ES-I3 (cell line): ENCODE data around the gene TLE6.
"Not testable (repeated sequence)": the region's sequence is repeated elsewhere in the genome, so short reads cannot be mapped to it uniquely, and the experiment has no call there.

ENCODE experiments used
- H3K36me3 ChIP-seq: 2 replicates; pipeline ENCODE4 v1.6.1; 2013; ENCODE audit warnings: mild to moderate bottlenecking, low read length, control low read depth, moderate library complexity; ENCODE audit not compliant: insufficient read depth
- H3K4me1 ChIP-seq: 2 replicates; pipeline ENCODE4 v1.6.1; 2013; ENCODE audit warnings: mild to moderate bottlenecking, control low read depth, low read length; ENCODE audit not compliant: insufficient read depth
- H3K9ac ChIP-seq: 2 replicates; pipeline ENCODE4 v1.6.1; 2013; ENCODE audit warnings: low read depth, mild to moderate bottlenecking, low read length, moderate library complexity
- H3K9me3 ChIP-seq: 2 replicates; pipeline ENCODE4 v1.6.1; 2013; ENCODE audit warnings: mild to moderate bottlenecking, low read length, moderate library complexity; ENCODE audit not compliant: control insufficient read depth, insufficient read depth

TLE6 gene

GRCh38 chr19:2977001-2977745 lies at the start of gene TLE6:
TLE6 (plus strand) TSS chr19:2977564; CDS start chr19:2978234, 670 bp downstream.
- Histone ChIP-seq H3K9ac (peak within 1 kb of the TSS; percentile 57), H3K9me3 (no peaks in the 10 kb centered on the region), H3K4me1 (peaks cover 6% of the 10 kb centered on the region; the same call in 1 of the 2 replicates), H3K36me3 (no peaks in the 10 kb centered on the region)

DNA sequence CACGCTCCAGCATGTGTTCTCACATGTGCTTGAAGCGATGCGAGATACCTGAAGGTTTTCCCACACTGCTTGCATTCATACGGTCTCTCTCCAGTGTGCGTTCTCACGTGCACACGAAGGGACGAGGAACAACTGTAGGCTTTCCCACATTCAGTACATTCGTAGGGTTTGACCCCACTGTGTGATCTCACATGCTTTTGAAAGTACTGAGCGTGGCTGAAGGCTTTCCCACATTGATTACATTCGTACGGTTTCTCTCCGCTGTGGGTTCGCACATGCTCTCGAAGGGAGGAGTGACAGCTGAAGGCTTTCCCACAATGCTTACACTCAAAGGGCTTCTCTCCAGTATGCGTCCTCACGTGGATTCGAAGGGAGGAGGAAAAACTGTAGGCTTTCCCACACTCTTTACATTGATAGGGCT lies 43.9 kb upstream of the TLE6 start:
- Histone ChIP-seq H3K36me3 (peaks cover 24% of the 10 kb centered on the region), H3K4me1 (no peaks in the 10 kb centered on the region), H3K9me3 (peaks cover 23% of the 10 kb centered on the region), H3K9ac (no peak overlapping the region)

- Histone ChIP-seq H3K36me3 (peaks cover 24% of the 10 kb centered on the region), H3K9me3 (peaks cover 23% of the 10 kb centered on the region)
- not testable (repeated sequence) for H3K9ac ChIP-seq, H3K4me1 ChIP-seq
Measured at GRCh38 chr19:2935863-2936262, 41.5 kb upstream of the TLE6 start.

GRCh38 chr19:2942928-2943640 lies 34.3 kb upstream of the TLE6 start:
- H3K9me3 ChIP-seq: peaks cover 2% of the 10 kb centered on the region; the same call in 1 of the 2 replicates
- peaks cover 2% of the 10 kb centered on the region; the same call in 1 of the 2 replicates for H3K36me3 ChIP-seq
- no peak overlapping the region for H3K9ac ChIP-seq
- H3K4me1 ChIP-seq: 0 out of 2 replicates have a peak, but pooled peaks cover 4% of the 10 kb centered on the region

GRCh38 chr19:2944403-2944774 lies 33.0 kb upstream of the TLE6 start:
- Histone ChIP-seq H3K4me1 (0 out of 2 replicates have a peak, but pooled peaks cover 7% of the 10 kb centered on the region), H3K36me3 (no peaks in the 10 kb centered on the region), H3K9ac (peak overlapping the region; percentile 74), H3K9me3 (no peaks in the 10 kb centered on the region)

- 0 out of 2 replicates have a peak, but pooled peaks cover 9% of the 10 kb centered on the region for H3K4me1 ChIP-seq
- H3K36me3 ChIP-seq: no peaks in the 10 kb centered on the region
- H3K9ac ChIP-seq: peak within 1 kb of the TSS; percentile 74
- no peaks in the 10 kb centered on the region for H3K9me3 ChIP-seq
Measured at GRCh38 chr19:2944775-2945574, 32.4 kb upstream of the TLE6 start, which contains the start of gene ZNF77. ZNF77 (minus strand) TSS chr19:2944971; CDS start chr19:2944840, 131 bp downstream.

DNA sequence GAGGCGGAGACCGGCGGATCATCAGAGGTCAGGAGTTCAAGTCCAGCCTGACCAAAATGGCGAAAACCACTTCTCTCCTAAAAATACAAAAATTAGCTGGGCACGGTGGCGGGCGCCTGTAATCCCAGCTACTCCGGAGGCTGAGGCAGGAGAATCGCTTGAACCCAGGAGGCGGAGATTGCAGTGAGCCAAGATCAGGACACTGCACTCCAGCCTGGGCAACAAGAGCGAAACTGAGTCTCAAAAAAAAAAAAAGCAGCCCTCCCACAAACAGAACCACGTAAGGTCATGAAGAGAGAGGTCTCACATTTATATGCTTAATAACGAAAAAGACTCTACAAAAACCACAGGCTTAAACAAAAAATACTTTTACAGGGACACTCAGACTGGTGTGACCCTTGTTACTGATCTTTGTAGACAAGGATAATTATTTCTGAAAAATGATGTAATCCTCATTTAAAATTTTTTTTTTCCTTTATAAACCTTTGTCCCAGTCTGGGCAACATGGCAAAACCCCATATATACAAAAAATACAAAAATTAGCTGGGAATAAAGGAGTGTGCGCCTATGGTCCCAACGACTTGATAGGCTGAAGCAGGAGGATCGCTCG lies 31.7 kb upstream of the TLE6 start:
- Histone ChIP-seq H3K36me3 (no peaks in the 10 kb centered on the region), H3K9ac (peak overlapping the region; percentile 74), H3K4me1 (0 out of 2 replicates have a peak, but pooled peaks cover 9% of the 10 kb centered on the region), H3K9me3 (no peaks in the 10 kb centered on the region)

DNA sequence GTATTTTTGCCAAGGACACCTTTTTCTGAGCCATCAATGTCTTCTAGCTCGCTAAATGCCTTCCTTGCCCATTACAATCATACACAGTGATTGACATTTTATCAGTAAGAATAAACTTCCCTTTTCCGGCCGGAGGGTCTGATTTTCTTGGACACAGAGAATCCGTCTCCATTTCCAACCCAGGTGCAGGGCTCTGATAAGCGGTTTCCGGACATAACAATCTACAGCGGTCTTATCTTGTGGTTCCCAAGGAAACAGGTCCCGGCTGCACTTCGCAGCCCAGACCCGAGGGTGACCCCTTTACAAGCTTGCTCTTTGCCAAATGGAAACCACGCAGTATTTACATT lies 27.5 kb upstream of the TLE6 start:
- Histone ChIP-seq H3K9me3 (no peaks in the 10 kb centered on the region), H3K9ac (peak overlapping the region; percentile 86), H3K4me1 (0 out of 2 replicates have a peak, but pooled peaks cover 9% of the 10 kb centered on the region), H3K36me3 (no peaks in the 10 kb centered on the region)

DNA sequence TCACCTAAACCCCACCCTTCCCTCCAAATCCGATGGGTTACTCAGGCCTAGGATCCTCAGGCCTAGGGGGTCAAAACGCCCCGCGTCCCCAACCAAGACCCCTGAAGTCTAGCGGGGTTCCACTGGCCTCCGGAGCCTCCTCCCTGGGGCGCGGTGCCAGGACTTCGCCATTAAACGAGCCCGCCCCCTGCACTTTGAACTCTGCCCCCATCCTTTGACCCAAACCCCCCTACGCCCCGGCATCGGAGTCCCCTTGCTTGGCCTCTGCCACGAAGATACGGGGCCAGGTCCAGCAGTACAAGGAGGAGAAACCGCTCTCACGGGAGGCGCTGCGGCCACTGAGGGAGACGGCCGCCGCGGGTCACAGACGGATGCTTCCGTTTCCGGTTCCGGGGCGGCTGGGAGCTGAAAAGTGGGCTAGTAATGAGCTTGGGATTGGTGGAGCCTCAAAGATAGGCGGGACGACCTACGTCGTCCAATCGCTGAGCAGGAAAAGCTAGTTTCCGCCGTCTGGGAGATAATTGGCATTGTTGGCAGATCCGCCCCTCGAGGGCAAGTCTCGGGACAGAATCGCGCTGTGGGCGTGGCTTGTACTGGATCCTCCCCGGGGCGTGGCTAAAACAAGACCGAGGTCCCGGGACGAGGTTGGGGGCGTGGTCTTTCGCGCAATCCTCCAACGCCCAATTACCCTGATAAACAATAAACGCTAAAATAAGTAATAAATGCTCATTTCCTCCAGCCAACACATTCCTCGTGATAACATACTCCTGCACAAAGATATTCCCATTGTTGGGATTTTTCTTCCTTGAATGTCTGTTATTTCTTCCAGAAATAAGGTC lies 26.9 kb upstream of the TLE6 start:
- Histone ChIP-seq H3K9ac (peak overlapping the region; percentile 86), H3K4me1 (0 out of 2 replicates have a peak, but pooled peaks cover 9% of the 10 kb centered on the region), H3K36me3 (no peaks in the 10 kb centered on the region), H3K9me3 (no peaks in the 10 kb centered on the region)

DNA sequence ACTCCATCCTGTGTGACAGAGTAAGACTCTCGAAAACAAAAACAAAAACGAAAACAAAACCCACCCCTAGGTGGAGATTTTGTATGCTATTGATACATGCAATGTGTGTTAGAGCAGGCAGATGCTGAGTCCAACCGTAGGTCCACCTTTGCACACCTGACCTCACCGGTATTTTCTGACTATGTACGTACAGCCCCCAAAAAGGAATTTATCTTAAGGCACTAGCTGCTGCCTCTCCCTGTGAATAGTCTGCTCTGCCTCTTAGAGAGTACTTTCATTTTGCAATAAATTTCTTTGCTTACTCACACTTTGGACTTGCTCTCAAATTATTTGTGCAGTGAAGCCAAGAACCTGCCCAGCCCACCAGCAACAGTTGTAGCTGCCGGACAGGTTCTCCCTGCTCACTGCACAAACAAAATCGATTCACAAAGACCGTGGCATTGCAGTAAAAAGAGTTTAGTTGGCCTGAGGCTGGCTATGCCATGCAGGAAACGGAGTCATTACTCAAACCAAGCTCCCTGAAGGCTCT lies 24.3 kb upstream of the TLE6 start:
- no peaks in the 10 kb centered on the region for H3K9me3 ChIP-seq
- H3K4me1 ChIP-seq: 0 out of 2 replicates have a peak, but pooled peaks cover 4% of the 10 kb centered on the region
- no peaks in the 10 kb centered on the region for H3K36me3 ChIP-seq
- H3K9ac ChIP-seq: no peak overlapping the region

- no peak overlapping the region for H3K9ac ChIP-seq
- H3K36me3 ChIP-seq: no peaks in the 10 kb centered on the region
- no peaks in the 10 kb centered on the region for H3K4me1 ChIP-seq
- H3K9me3 ChIP-seq: no peaks in the 10 kb centered on the region
Measured at GRCh38 chr19:2957160-2957559, 20.2 kb upstream of the TLE6 start.

- Histone ChIP-seq H3K9ac (no peak overlapping the region), H3K9me3 (no peaks in the 10 kb centered on the region), H3K36me3 (no peaks in the 10 kb centered on the region), H3K4me1 (no peaks in the 10 kb centered on the region)
Measured at GRCh38 chr19:2960120-2960519, 17.2 kb upstream of the TLE6 start.

- no peak overlapping the region for H3K9ac ChIP-seq
- H3K4me1 ChIP-seq: no peaks in the 10 kb centered on the region
- H3K9me3 ChIP-seq: no peaks in the 10 kb centered on the region
- H3K36me3 ChIP-seq: no peaks in the 10 kb centered on the region
Measured at GRCh38 chr19:2962018-2962670, 15.2 kb upstream of the TLE6 start.
